ENCODE results near the gene DUSP2. TPM values are rescaled to one million over a fixed set of nuclear protein-coding genes. Genes with fewer than 3 reads are reported as not detected.

DUSP2 gene
- total RNA-seq, 4 donors from 2014 or later = 2.2 to 8.4 (median 2.4) TPM

- WGBS, 2 donors = 83 to 86% methylated on average over 1 of the region's 1 CpG
- no peaks in the 10 kb centered on the region for H3K27me3 ChIP-seq
- H3K4me1 ChIP-seq = no peaks in the 10 kb centered on the region
- TF ChIP-seq POLR2A (IDR thresholded peaks at IDR 0.05) (no peak), CTCF (IDR thresholded peaks at IDR 0.05) (no peak)
- DNase-seq = no peak
- no peaks in the 10 kb centered on the region for H3K36me3 ChIP-seq
- intact Hi-C loops (cut with DNase I) = no loop called here
- no peak overlapping the region for H3K27ac ChIP-seq
- no peaks in the 10 kb centered on the region for H3K9me3 ChIP-seq
- no peak overlapping the region for H3K4me3 ChIP-seq (replicated peaks in 1 of 3)
These were observed 21.9 kb downstream of the DUSP2 start for GRCh38 chr2:96123290-96123689.

- H3K4me1 ChIP-seq = peaks cover 0 to under 1% of the 10 kb centered on the region in 2 donors
- H3K9me3 ChIP-seq = no peaks in the 10 kb centered on the region
- intact Hi-C loops (cut with DNase I) = no loop called here
- 89 to 100% methylated on average over 2 to 5 of the region's 5 CpGs for WGBS, 2 donors
- H3K4me3 ChIP-seq (replicated peaks in 1 of 3) = no peak overlapping the region
- no peak overlapping the region for H3K27ac ChIP-seq
- H3K27me3 ChIP-seq = no peaks in the 10 kb centered on the region
- no peaks in the 10 kb centered on the region for H3K36me3 ChIP-seq
- DNase-seq = no peak
- TF ChIP-seq POLR2A (IDR thresholded peaks at IDR 0.05) (no peak), CTCF (IDR thresholded peaks at IDR 0.05) (no peak)
These were observed 22.8 kb downstream of the DUSP2 start for GRCh38 chr2:96122391-96122790.

- intact Hi-C loops (cut with DNase I) = no loop called here
- no peak for TF ChIP-seq CTCF (IDR thresholded peaks at IDR 0.05)
- no peak for TF ChIP-seq POLR2A (IDR thresholded peaks at IDR 0.05)
- H3K9me3 ChIP-seq = no peaks in the 10 kb centered on the region
- 90 to 94% methylated on average over 4 of the region's 4 CpGs for WGBS, 2 donors
- DNase-seq = no peak
- H3K4me1 ChIP-seq = peaks cover 0 to 6% of the 10 kb centered on the region in 2 donors
- no peaks in the 10 kb centered on the region for H3K27me3 ChIP-seq
- H3K36me3 ChIP-seq = no peaks in the 10 kb centered on the region
- H3K27ac ChIP-seq = no peak overlapping the region
- H3K4me3 ChIP-seq (replicated peaks in 1 of 3) = no peak overlapping the region
These were observed 23.8 kb downstream of the DUSP2 start for GRCh38 chr2:96121414-96121813.

GRCh38 chr2:96120991-96121390 is 24.2 kb downstream of the DUSP2 start:
- Histone ChIP-seq H3K36me3 (no peaks in the 10 kb centered on the region), H3K27me3 (no peaks in the 10 kb centered on the region), H3K9me3 (no peaks in the 10 kb centered on the region), H3K4me1 (peaks cover 3 to 10% of the 10 kb centered on the region in 2 donors), H3K27ac (no peak overlapping the region), H3K4me3 (replicated peaks in 1 of 3) (no peak overlapping the region)
- no peak for TF ChIP-seq POLR2A (IDR thresholded peaks at IDR 0.05)
- no peak for TF ChIP-seq CTCF (IDR thresholded peaks at IDR 0.05)
- no peak for DNase-seq
- intact Hi-C loops (cut with DNase I) = no loop called here
- 65 to 68% methylated on average over 7 of the region's 7 CpGs for WGBS, 2 donors

- no peak for TF ChIP-seq POLR2A (IDR thresholded peaks at IDR 0.05)
- TF ChIP-seq CTCF (IDR thresholded peaks at IDR 0.05) = no peak
- WGBS, 2 donors = 40 to 42% methylated on average over 11 of the region's 11 CpGs
These were observed 25.0 kb downstream of the DUSP2 start for GRCh38 chr2:96120091-96120720.

More at GRCh38 chr2:96120091-96120720, 25.0 kb downstream of the DUSP2 start:
- no peaks in the 10 kb centered on the region for H3K9me3 ChIP-seq
- peaks cover 5 to 11% of the 10 kb centered on the region in 2 donors for H3K4me1 ChIP-seq
- intact Hi-C loops (cut with DNase I) = no loop called here
- no peak for DNase-seq
- H3K27me3 ChIP-seq = no peaks in the 10 kb centered on the region
- H3K36me3 ChIP-seq = no peaks in the 10 kb centered on the region
- H3K4me3 ChIP-seq (replicated peaks in 1 of 3) = no peak overlapping the region
- H3K27ac ChIP-seq = no peak overlapping the region

Data from thyroid gland (tissue), 4 donors.